ENCODE data around the gene PRC1.

- TF ChIP-seq POLR2A (IDR thresholded peaks at IDR 0.05; ENCODE audit: low read depth, low read length) (no peak), POLR2AphosphoS5 (IDR thresholded peaks at IDR 0.05; ENCODE audit: low read depth, low read length) (no peak), TAF1 (IDR thresholded peaks at IDR 0.05; ENCODE audit: borderline replicate concordance, low read depth, low read length) (no peak)
Measured at GRCh38 chr15:90938261-90938660, 56.1 kb downstream of the PRC1 start.
